GM21447 (cell line): ENCODE measurements around the gene ZBTB42.
A peak's percentile ranks its signal among the peaks of the same experiment; 100 is the strongest.
"Not testable (repeated sequence)": the region's sequence is repeated elsewhere in the genome, so short reads cannot be mapped to it uniquely, and the experiment has no call there.

Experiments used
- ATAC-seq: cut with Tn5 transposase; IDR thresholded peaks from one replicate; pipeline ENCODE4 v1.9.1; 2021; ENCODE audit not compliant: unreplicated experiment

The ZBTB42 gene

DNA sequence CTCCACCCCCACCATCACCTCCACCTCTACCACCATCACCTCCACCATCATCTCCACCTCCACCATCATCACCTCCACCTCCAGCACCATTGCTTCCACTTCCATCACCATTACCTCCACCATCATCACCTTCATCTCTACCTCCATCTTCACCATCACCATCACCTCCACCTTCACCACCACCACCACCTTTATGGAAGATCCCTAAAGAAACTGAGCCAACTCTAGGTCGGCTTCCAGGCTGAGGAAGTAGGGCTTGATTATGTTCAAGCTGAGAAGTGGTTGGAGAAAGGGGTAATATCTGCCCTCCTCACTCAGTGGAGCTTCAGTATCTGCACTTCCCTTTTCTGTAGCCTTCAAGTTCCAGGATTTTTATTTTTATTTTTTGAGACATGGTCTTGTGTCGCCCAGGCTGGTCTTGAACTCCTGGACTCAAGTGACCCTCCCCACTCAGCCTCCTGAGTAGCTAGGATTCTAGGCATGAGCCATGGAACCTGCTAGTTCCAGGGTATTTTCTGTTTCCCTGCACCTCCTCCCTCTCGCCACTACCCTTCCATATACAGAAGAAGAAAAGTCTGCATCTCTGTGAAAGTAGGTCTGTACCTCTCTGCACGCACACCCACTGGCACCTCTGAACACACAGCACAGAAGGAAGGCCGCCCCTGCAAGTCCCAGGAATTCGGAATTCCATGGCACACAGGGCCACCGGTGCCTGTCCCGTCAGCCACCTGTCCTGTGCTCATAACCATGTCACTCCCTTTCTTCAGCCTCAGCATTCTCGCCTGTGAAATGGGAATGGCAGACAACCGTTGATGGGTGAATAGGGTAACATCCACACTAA, 5.9 kb downstream of the ZBTB42 start:
- no peak for ATAC-seq

DNA sequence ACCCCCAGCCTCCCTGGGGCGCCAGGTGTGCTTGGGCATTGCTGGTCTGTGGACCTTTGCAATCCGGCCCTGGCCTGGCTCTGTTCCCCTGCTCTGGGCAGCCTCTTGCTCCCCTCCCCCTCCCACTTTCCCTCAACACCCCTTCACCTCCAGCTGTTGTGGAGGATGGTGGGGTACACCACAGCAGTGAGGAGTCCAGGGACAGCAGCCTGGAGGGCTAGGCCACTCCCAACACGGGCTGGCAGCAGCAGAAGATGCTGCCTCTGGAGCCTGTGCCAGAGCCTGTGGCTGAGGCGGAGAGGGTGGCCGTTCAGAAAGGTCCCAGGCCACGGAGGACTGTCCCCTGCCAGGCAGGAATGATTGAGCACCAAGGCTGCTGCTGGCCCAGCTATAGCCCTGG, 7.6 kb downstream of the ZBTB42 start:
- no peak for ATAC-seq

- ATAC-seq, result no peak
Observed at GRCh38 chr14:104810316-104810715, 9.4 kb downstream of the ZBTB42 start.

DNA sequence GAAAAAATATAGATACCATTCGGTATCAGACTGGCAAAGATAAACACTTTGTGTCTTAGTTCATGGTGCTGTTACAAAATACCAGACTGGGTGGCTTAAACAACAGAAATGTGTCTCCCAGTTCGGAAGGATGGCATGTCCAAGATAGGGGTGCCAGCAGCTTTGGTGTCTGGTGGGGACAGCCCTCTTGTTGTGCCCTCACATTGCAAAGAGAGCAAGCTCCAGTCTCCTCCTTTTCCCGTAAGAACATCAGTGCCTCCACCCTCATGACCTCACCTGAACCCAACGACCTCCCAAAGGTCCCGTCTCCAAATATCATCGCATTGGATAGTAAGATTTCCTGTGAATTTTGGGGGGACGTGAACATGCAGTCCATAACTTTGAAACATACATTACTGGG, 12.4 kb downstream of the ZBTB42 start:
- ATAC-seq, result no peak

GRCh38 chr14:104814701-104815100, 13.8 kb downstream of the ZBTB42 start:
- ATAC-seq, result not testable (repeated sequence)

DNA sequence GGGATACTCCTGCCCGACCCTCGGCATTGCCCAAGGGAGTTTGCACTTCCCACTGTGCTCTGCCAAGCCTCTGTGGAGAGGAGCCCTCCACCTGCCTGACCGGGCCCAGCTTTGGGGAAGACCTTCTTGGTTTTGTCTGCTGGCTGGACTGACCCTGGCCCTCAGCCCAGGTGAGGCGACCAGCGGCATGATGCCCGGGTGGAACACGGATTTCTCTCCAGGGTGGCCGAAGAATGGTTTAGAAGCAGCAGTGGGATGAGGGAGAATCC, 15.6 kb downstream of the ZBTB42 start:
- ATAC-seq, result no peak

- no peak for ATAC-seq
Observed at GRCh38 chr14:104817930-104818713, 17.2 kb downstream of the ZBTB42 start.

DNA sequence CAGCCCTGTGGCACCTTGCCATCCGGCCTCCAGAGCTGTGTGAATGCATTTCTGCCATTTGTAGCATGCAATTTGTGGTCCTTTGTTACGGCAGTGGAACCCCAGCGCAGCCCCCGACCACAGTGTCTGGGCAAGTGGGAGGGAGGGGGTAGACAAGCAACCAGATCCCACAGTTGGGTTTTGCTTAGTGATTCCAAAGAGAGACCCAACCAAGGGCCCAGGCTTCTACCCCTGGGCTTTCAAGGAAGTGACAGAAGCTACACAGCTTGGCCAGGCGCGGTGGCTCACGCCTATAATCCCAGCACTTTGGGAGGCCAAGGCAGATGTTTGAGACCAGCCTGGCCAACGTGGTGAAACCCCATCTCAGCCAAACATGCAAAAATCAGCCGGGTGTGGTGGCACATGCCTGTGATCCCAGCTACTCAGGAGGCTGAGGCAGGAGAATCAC, 17.8 kb downstream of the ZBTB42 start:
- ATAC-seq, result no peak

DNA sequence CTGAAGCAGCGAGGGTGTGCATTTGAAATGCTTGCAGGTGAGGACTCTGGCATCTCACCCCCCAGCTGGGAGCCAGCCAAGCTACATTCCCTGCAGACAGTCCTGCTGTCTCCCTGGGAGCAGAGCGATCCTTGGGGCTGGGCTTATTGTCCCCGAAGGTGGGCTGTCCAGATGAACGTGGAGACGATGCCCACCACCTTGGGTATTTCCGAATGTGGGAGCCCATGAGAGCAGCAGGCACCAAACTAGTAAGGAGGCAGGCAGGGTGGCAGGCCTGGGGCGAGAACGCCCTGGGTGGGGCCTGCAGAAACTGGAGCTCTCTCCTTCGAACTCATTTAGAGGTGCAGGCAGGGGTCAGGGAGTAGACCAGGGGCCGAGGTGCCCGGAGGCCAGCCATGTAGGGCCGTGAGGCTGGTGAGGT, 18.5 kb downstream of the ZBTB42 start:
- no peak for ATAC-seq

- no peak for ATAC-seq
Observed at GRCh38 chr14:104820669-104821228, 19.8 kb downstream of the ZBTB42 start.

GRCh38 chr14:104821229-104821945, 20.5 kb downstream of the ZBTB42 start:
- ATAC-seq, result no peak

- ATAC-seq, result no peak
Observed at GRCh38 chr14:104821971-104822608, 21.2 kb downstream of the ZBTB42 start.

- no peak for ATAC-seq
Observed at GRCh38 chr14:104822821-104823615, 22.1 kb downstream of the ZBTB42 start.

DNA sequence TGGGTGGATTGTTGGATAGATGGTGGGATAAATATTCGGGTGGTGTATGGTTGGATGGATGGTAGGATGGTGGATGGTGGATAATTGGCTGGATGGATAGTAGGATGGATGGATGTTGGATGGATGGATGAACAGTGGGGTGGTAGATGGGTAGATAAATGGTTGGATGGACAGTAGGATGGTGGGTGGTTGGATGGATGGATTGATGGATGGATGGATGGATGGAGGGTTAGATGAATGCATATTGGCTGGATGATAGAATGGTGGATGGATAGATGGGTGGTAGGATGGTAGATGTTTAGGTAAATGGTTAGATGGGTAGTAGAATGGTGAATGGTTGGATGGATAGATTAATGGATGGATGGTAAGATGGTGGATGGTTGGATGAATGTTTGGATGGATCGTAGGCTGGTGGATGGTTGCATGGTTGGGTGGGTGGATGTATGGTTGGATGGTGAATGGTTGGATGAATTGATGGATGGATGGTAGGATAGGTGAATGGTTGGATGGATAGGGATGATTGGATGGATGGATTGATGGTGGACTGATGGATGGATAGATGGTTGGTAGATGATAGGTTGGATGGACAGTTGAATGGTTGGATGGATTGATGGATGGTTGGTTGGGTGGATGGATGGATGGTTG, 23.6 kb downstream of the ZBTB42 start:
- ATAC-seq, result no peak

GRCh38 chr14:104826189-104826860, 25.4 kb downstream of the ZBTB42 start:
- peak; percentile 72 for ATAC-seq

DNA sequence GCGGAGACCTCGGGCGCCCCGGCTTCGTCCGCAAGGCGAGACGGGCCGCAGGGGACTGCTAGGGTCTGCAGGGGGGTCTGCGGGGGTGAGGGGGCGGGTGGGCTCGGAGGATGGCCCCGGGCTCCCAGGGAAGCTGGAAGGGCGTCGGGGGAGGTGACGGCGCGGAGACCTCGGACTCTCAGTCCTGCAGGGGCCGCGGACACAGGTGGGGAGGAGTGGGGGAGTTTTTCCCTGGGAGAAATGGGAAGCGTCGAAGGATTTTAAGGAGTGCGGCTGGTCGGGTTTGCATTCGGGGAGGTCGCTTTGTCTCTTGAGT, 25.9 kb downstream of the ZBTB42 start:
- no peak for ATAC-seq

DNA sequence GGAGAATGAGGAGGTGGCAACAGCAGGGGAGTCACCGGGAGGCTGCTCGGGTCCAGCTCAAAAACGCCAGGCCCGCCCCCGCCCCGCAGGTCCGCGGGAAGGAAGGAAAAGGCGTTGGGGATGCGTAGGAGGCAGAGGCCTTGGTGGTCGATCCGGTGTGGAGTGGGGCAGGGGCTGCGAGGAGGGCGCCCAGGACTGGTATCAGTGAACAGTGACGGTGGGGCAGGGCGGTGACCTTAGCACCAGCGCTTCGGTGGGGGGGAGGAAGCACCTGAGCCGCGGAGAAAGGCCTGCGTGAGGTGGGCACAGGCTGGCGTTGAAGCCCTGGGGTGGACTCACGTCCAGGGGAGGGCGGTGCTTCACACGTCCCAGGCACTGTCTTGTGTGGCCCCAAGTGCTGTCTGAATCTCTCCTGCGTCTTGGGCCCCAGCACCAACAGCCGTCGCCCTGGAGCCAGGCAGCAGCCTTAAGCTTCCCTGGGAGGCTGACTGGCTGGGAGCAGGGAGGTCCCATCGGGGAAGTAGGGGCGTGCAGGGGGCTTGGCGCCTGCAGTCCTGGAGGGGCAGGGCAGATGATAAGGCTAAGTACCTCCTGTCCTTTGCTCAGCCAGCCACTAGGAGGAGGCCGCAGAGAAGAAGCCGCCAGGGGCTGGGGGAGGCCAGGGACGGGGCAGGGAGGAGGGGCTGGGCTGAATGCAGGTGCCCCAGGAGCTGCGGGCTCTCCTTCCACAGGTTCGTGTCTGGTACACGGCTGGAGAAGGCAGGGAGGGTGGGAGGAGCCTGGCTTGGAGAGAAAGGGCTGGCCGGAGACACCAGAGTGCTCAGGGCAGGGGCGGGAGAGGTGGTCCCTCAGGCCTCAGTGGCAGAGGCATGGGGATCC, 26.5 kb downstream of the ZBTB42 start:
- no peak for ATAC-seq

- ATAC-seq, result no peak
Observed at GRCh38 chr14:104830781-104831180, 29.9 kb downstream of the ZBTB42 start.
